ENCODE data around the gene POGLUT3. TPM values are rescaled to one million over a fixed set of nuclear protein-coding genes. Genes with fewer than 3 reads are reported as not detected.

POGLUT3 gene
- total RNA-seq, 1 experiment from 2014 or later = 52.3 TPM

DNA sequence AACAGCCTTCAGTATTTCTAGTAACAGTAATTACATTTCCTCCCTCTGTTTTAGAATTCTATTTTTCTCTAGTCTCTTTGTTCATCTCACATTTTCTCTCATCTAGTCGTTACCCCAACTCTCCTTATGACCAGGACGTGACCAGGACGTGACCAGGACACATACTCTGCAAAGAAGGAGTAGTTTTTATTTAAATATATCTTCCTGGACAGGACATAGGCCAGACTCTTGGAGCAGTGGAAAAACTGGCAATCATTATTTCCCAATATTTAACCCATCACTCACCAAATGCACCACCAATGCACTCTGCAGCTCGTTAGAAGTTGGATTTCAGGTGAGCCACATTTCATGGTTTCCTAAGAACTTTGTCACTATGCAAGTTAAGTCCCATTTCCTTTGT is 40.3 kb upstream of the POGLUT3 start:
- intact Hi-C loops (cut with micrococcal nuclease; ENCODE audit: unreplicated experiment) = no loop called here

DNA sequence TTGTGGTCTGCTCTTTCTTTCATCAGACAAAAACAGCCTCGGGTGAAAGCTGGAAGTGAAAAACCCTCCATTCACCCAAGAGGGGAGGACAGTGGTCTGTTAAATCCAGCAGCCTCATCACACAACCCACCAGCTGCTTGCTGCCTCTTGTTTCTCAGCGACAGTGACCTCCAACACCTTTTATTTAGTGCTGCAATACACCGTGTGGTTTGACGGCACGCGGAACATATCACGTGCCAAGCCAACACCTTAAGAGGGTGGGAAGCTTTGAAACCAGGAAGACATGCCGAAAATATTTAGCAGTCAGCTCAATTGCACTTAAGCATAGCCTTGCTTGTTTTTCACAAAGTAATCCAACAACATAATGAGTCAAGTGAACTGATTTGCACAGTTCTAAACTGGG is 39.8 kb upstream of the POGLUT3 start:
- no TSS peak for BruUV-seq (replicated peaks)
- CTCF ChIA-PET = no interaction called here
- H3K9me3 ChIP-seq (ENCODE audit: control insufficient read depth, insufficient read depth, low read depth, low read length) = no peaks in the 10 kb centered on the region
- H3K4me1 ChIP-seq (ENCODE audit: control insufficient read depth, insufficient read depth, low read length) = no peaks in the 10 kb centered on the region
- in situ Hi-C loops (cut with HindIII; ENCODE audit: low pct_unique_long_range_greater_than_20kb, low sequenced_read_pairs) = no loop called here
- peaks cover 6% of the 10 kb centered on the region; the same call in 1 of the 2 replicates for H3K27me3 ChIP-seq (ENCODE audit: control insufficient read depth, insufficient read depth, low read length)
- POLR2A ChIA-PET = no interaction called here
- H3K4me3 ChIP-seq (ENCODE audit: low read depth in 2 of 2, low read length in 2 of 2) = 0 out of 4 replicates have a peak overlapping the region, but pooled peaks of 1 of the 2 experiments have one; percentile 14
- no peak; the same call in 1 of the 2 replicates for ATAC-seq
- intact Hi-C loops (cut with micrococcal nuclease; ENCODE audit: unreplicated experiment) = no loop called here
- H3K36me3 ChIP-seq (ENCODE audit: control insufficient read depth, insufficient read depth, low read length) = no peaks in the 10 kb centered on the region
- no peak for DNase-seq (ENCODE audit: low read depth, low spot score)
- no peak overlapping the region for H3K27ac ChIP-seq (ENCODE audit: low read length)
- TF ChIP-seq, protein P1, sequence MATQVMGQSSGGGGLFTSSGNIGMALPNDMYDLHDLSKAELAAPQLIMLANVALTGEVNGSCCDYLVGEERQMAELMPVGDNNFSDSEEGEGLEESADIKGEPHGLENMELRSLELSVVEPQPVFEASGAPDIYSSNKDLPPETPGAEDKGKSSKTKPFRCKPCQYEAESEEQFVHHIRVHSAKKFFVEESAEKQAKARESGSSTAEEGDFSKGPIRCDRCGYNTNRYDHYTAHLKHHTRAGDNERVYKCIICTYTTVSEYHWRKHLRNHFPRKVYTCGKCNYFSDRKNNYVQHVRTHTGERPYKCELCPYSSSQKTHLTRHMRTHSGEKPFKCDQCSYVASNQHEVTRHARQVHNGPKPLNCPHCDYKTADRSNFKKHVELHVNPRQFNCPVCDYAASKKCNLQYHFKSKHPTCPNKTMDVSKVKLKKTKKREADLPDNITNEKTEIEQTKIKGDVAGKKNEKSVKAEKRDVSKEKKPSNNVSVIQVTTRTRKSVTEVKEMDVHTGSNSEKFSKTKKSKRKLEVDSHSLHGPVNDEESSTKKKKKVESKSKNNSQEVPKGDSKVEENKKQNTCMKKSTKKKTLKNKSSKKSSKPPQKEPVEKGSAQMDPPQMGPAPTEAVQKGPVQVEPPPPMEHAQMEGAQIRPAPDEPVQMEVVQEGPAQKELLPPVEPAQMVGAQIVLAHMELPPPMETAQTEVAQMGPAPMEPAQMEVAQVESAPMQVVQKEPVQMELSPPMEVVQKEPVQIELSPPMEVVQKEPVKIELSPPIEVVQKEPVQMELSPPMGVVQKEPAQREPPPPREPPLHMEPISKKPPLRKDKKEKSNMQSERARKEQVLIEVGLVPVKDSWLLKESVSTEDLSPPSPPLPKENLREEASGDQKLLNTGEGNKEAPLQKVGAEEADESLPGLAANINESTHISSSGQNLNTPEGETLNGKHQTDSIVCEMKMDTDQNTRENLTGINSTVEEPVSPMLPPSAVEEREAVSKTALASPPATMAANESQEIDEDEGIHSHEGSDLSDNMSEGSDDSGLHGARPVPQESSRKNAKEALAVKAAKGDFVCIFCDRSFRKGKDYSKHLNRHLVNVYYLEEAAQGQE (IDR thresholded peaks at IDR 0.05; ENCODE audit: insufficient read depth in 1 of 2, low read depth in 2 of 2, low read length in 1 of 2) = no peak
- TF ChIP-seq SIN3A (IDR thresholded peaks at IDR 0.05; ENCODE audit: borderline replicate concordance, insufficient read depth, low read depth, low read length) = no peak
- TF ChIP-seq, protein P2, sequence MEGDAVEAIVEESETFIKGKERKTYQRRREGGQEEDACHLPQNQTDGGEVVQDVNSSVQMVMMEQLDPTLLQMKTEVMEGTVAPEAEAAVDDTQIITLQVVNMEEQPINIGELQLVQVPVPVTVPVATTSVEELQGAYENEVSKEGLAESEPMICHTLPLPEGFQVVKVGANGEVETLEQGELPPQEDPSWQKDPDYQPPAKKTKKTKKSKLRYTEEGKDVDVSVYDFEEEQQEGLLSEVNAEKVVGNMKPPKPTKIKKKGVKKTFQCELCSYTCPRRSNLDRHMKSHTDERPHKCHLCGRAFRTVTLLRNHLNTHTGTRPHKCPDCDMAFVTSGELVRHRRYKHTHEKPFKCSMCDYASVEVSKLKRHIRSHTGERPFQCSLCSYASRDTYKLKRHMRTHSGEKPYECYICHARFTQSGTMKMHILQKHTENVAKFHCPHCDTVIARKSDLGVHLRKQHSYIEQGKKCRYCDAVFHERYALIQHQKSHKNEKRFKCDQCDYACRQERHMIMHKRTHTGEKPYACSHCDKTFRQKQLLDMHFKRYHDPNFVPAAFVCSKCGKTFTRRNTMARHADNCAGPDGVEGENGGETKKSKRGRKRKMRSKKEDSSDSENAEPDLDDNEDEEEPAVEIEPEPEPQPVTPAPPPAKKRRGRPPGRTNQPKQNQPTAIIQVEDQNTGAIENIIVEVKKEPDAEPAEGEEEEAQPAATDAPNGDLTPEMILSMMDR (IDR thresholded peaks at IDR 0.05) = no peak
- no peak for TF ChIP-seq TCF7L2 (IDR thresholded peaks at IDR 0.05; ENCODE audit: low read depth, low read length)
- TF ChIP-seq POLR2AphosphoS5 (IDR thresholded peaks at IDR 0.05; ENCODE audit: low read depth, low read length) = no peak

More for the DNA sequence above, 40.3 kb upstream of the POGLUT3 start:
- peaks cover 6% of the 10 kb centered on the region; the same call in 1 of the 2 replicates for H3K27me3 ChIP-seq (ENCODE audit: control insufficient read depth, insufficient read depth, low read length)
- H3K4me3 ChIP-seq (ENCODE audit: low read depth in 2 of 2, low read length in 2 of 2) = no peak overlapping the region
- TF ChIP-seq POLR2AphosphoS5 (IDR thresholded peaks at IDR 0.05; ENCODE audit: low read depth, low read length) = no peak
- TF ChIP-seq, protein P2 (IDR thresholded peaks at IDR 0.05) = no peak
- no TSS peak for BruUV-seq (replicated peaks)
- ATAC-seq = no peak
- no peaks in the 10 kb centered on the region for H3K36me3 ChIP-seq (ENCODE audit: control insufficient read depth, insufficient read depth, low read length)
- H3K9me3 ChIP-seq (ENCODE audit: control insufficient read depth, insufficient read depth, low read depth, low read length) = no peaks in the 10 kb centered on the region
- no peaks in the 10 kb centered on the region for H3K4me1 ChIP-seq (ENCODE audit: control insufficient read depth, insufficient read depth, low read length)
- POLR2A ChIA-PET = no interaction called here
- no peak overlapping the region for H3K27ac ChIP-seq (ENCODE audit: low read length)
- in situ Hi-C loops (cut with HindIII; ENCODE audit: low pct_unique_long_range_greater_than_20kb, low sequenced_read_pairs) = no loop called here
- DNase-seq (ENCODE audit: low read depth, low spot score) = no peak
- CTCF ChIA-PET = no interaction called here
